ENCODE results near the gene SOX8. TPM values are rescaled to one million over a fixed set of nuclear protein-coding genes. Genes with fewer than 3 reads are reported as not detected.
A peak's percentile ranks its signal among the peaks of the same experiment; 100 is the strongest.

Gene SOX8
- polyA plus RNA-seq, 3 donors: not detected

GRCh38 chr16:982145-983043 lies 824 bp downstream of the SOX8 start:
- no peak overlapping the region for H3K4me3 ChIP-seq (replicated peaks in 1 of 3; ENCODE audit: low read depth in 2 of 3, low read length in 3 of 3)
- no peak overlapping the region for H3K27ac ChIP-seq (ENCODE audit: low read depth in 1 of 2, low read length in 2 of 2)
- H3K4me2 ChIP-seq (replicated peaks; ENCODE audit: extremely low read depth, low read length, poor library complexity, severe bottlenecking): peak overlapping the region; percentile 19
- DNase-seq: no peak
- H3K4me3 Mint-ChIP-seq: peak overlapping the region; percentile 31 to 70
- peaks cover 0 to 9% (median 0%) of the 10 kb centered on the region in 7 donors for H3K9me3 Mint-ChIP-seq
- H3K27me3 Mint-ChIP-seq (ENCODE audit: low read depth in 3 of 3): peaks cover 35 to 60% (median 52%) of the 10 kb centered on the region in 3 donors
- H3K27me3 ChIP-seq (ENCODE audit: control insufficient read depth in 2 of 2, insufficient read depth in 2 of 2, low read length in 2 of 2): peaks cover 17 to 49% of the 10 kb centered on the region in 2 donors
- H3K9ac ChIP-seq (ENCODE audit: insufficient read depth, low read length, poor library complexity, severe bottlenecking): no peak overlapping the region
- intact Hi-C loops (cut with micrococcal nuclease): no loop called here
- no peaks in the 10 kb centered on the region for H3K4me1 ChIP-seq (ENCODE audit: control insufficient read depth in 1 of 2, insufficient read depth in 2 of 2, low read length in 2 of 2)
- peaks cover 2% of the 10 kb centered on the region for H3K4me1 Mint-ChIP-seq
- TF ChIP-seq, protein P1, sequence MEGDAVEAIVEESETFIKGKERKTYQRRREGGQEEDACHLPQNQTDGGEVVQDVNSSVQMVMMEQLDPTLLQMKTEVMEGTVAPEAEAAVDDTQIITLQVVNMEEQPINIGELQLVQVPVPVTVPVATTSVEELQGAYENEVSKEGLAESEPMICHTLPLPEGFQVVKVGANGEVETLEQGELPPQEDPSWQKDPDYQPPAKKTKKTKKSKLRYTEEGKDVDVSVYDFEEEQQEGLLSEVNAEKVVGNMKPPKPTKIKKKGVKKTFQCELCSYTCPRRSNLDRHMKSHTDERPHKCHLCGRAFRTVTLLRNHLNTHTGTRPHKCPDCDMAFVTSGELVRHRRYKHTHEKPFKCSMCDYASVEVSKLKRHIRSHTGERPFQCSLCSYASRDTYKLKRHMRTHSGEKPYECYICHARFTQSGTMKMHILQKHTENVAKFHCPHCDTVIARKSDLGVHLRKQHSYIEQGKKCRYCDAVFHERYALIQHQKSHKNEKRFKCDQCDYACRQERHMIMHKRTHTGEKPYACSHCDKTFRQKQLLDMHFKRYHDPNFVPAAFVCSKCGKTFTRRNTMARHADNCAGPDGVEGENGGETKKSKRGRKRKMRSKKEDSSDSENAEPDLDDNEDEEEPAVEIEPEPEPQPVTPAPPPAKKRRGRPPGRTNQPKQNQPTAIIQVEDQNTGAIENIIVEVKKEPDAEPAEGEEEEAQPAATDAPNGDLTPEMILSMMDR (IDR thresholded peaks at IDR 0.05): no peak
- no peaks in the 10 kb centered on the region for H3K36me3 Mint-ChIP-seq
- H2AFZ ChIP-seq (ENCODE audit: insufficient read depth, low read depth, low read length, poor library complexity, severe bottlenecking): no peak overlapping the region
- H3K9me3 ChIP-seq (replicated peaks in 1 of 2; ENCODE audit: control insufficient read depth in 1 of 2, insufficient read depth in 1 of 2, low read length in 2 of 2): no peaks in the 10 kb centered on the region
- 20% methylated on average over 76 of the region's 76 CpGs for WGBS (ENCODE audit: insufficient coverage)
- H3K36me3 ChIP-seq (replicated peaks in 1 of 2; ENCODE audit: control insufficient read depth in 1 of 2, insufficient read depth in 2 of 2, low read length in 2 of 2): no peaks in the 10 kb centered on the region
- H3K79me2 ChIP-seq (ENCODE audit: insufficient read depth, low read length): no peaks in the 10 kb centered on the region
- no peak overlapping the region for H3K27ac Mint-ChIP-seq
- no peaks in the 10 kb centered on the region for H4K20me1 ChIP-seq (ENCODE audit: insufficient read depth, low read length)

- no peaks in the 10 kb centered on the region for H3K36me3 Mint-ChIP-seq
- H3K27me3 ChIP-seq (ENCODE audit: control insufficient read depth in 2 of 2, insufficient read depth in 2 of 2, low read length in 2 of 2): peaks cover 17 to 44% of the 10 kb centered on the region in 2 donors
- intact Hi-C loops (cut with micrococcal nuclease): no loop called here
- no peak overlapping the region for H3K4me3 ChIP-seq (replicated peaks in 1 of 3; ENCODE audit: low read depth in 2 of 3, low read length in 3 of 3)
- no peak overlapping the region for H3K27ac ChIP-seq (ENCODE audit: low read depth in 1 of 2, low read length in 2 of 2)
- 85% methylated on average over 50 of the region's 59 CpGs for WGBS (ENCODE audit: insufficient coverage)
- H3K9ac ChIP-seq (ENCODE audit: insufficient read depth, low read length, poor library complexity, severe bottlenecking): no peak overlapping the region
- H4K20me1 ChIP-seq (ENCODE audit: insufficient read depth, low read length): no peaks in the 10 kb centered on the region
- no peak overlapping the region for H3K4me2 ChIP-seq (replicated peaks; ENCODE audit: extremely low read depth, low read length, poor library complexity, severe bottlenecking)
- H2AFZ ChIP-seq (ENCODE audit: insufficient read depth, low read depth, low read length, poor library complexity, severe bottlenecking): no peak overlapping the region
- TF ChIP-seq, protein P1 (IDR thresholded peaks at IDR 0.05): no peak
- H3K9me3 ChIP-seq (replicated peaks in 1 of 2; ENCODE audit: control insufficient read depth in 1 of 2, insufficient read depth in 1 of 2, low read length in 2 of 2): no peaks in the 10 kb centered on the region
- H3K4me1 Mint-ChIP-seq: peaks cover 2% of the 10 kb centered on the region
- peaks cover 0 to 9% (median 0%) of the 10 kb centered on the region in 7 donors for H3K9me3 Mint-ChIP-seq
- H3K36me3 ChIP-seq (replicated peaks in 1 of 2; ENCODE audit: control insufficient read depth in 1 of 2, insufficient read depth in 2 of 2, low read length in 2 of 2): no peaks in the 10 kb centered on the region
- H3K27me3 Mint-ChIP-seq (ENCODE audit: low read depth in 3 of 3): peaks cover 33 to 55% (median 45%) of the 10 kb centered on the region in 3 donors
- no peak for DNase-seq
- H3K4me1 ChIP-seq (ENCODE audit: control insufficient read depth in 1 of 2, insufficient read depth in 2 of 2, low read length in 2 of 2): no peaks in the 10 kb centered on the region
- H3K4me3 Mint-ChIP-seq: peak overlapping the region; percentile 31 to 70
- no peak overlapping the region for H3K27ac Mint-ChIP-seq
- H3K79me2 ChIP-seq (ENCODE audit: insufficient read depth, low read length): no peaks in the 10 kb centered on the region
Observed at GRCh38 chr16:983044-984030, 1.8 kb downstream of the SOX8 start.
